Chondrocyte (in vitro differentiated cells): ENCODE measurements around the gene PTMA. TPM values are rescaled to one million over a fixed set of nuclear protein-coding genes. Genes with fewer than 3 reads are reported as not detected.
"Not testable (repeated sequence)": the region's sequence is repeated elsewhere in the genome, so short reads cannot be mapped to it uniquely, and the experiment has no call there.

ENCODE experiments used
- DNase-seq: peaks from one replicate; pipeline ENCODE4 v3.0.0; 2021; ENCODE audit warnings: mixed read lengths, low spot score
- H3K27ac Mint-ChIP-seq: one replicate; pipeline ENCODE4 v1.8.0; 2021; ENCODE audit warnings: mild to moderate bottlenecking, moderate library complexity, mixed read lengths; ENCODE audit not compliant: unreplicated experiment
- H3K27me3 Mint-ChIP-seq: 2 replicates; pipeline ENCODE4 v1.8.0; 2021; ENCODE audit warnings: low read depth, mixed read lengths
- H3K36me3 Mint-ChIP-seq: 2 replicates; pipeline ENCODE4 v1.8.0; 2021; ENCODE audit warnings: low read depth, mixed read lengths
- H3K4me1 Mint-ChIP-seq: 2 replicates; pipeline ENCODE4 v1.8.0; 2021; ENCODE audit warnings: low read depth, mild to moderate bottlenecking, mixed read lengths
- H3K4me3 Mint-ChIP-seq: one replicate; pipeline ENCODE4 v1.8.0; 2021; ENCODE audit warnings: mild to moderate bottlenecking, moderate library complexity, mixed read lengths; ENCODE audit not compliant: unreplicated experiment
- H3K9me3 Mint-ChIP-seq: 2 replicates; pipeline ENCODE4 v1.8.0; 2021; ENCODE audit warnings: low read depth, mixed read lengths
- CTCF ChIP-seq: fragments of 200-600 bp; sonication (generic); IDR thresholded peaks from 2 replicates; pipeline ENCODE4 v1.5.0; 2021; ENCODE audit warnings: antibody characterized with exemption, mild to moderate bottlenecking, moderate library complexity
- long read RNA-seq: library from polyadenylated mRNA; stranded (forward); transcript quantifications from one replicate; pipeline ENCODE4 v2.0.0, GENCODE V29; 2021
- total RNA-seq: library from RNA; stranded (reverse); gene quantifications from 3 replicates; pipeline ENCODE4 v1.2.1, GENCODE V29; 2021

PTMA gene
- total RNA-seq, result 391 to 435 TPM (median 409 TPM) in 3 replicates
- long read RNA-seq, transcript PTMA-201 (5 exons, 1,212 nt), result minor isoform, 45 of 444 reads
- long read RNA-seq, transcript PTMA-202 (5 exons, 1,221 nt), result major isoform, 380 of 444 reads
- long read RNA-seq, partial matches to known transcripts, result 7 of 444 reads
- long read RNA-seq, other reads (novel, unspliced or antisense), result 7 of 444 reads

GRCh38 chr2:231707927-231708772 is at the start of gene PTMA:
TSS of gene PTMA (plus strand) at chr2:231708525. CDS start at chr2:231708707, 182 bp downstream.
- H3K27me3 Mint-ChIP-seq, result no peaks in the 10 kb centered on the region
- H3K4me3 Mint-ChIP-seq, result peak within 1 kb of the TSS; percentile 95
- no peak for TF ChIP-seq CTCF

GRCh38 chr2:231660073-231660472 is 48.3 kb upstream of the PTMA start:
- H3K27ac Mint-ChIP-seq, DNase-seq, H3K36me3 Mint-ChIP-seq, H3K4me3 Mint-ChIP-seq, H3K9me3 Mint-ChIP-seq, H3K27me3 Mint-ChIP-seq: not testable (repeated sequence)
- peaks cover 13% of the 10 kb centered on the region for H3K4me1 Mint-ChIP-seq

More at GRCh38 chr2:231707927-231708772, at the start of gene PTMA:
- Mint-ChIP-seq H3K4me1 (peaks cover 26% of the 10 kb centered on the region), H3K36me3 (peaks cover 12% of the 10 kb centered on the region), H3K9me3 (no peaks in the 10 kb centered on the region), H3K27ac (peak within 1 kb of the TSS; percentile 100)
- DNase-seq, result peak; percentile 100

- H3K4me1 Mint-ChIP-seq, result peaks cover 21% of the 10 kb centered on the region
- H3K27me3 Mint-ChIP-seq, result no peaks in the 10 kb centered on the region
- TF ChIP-seq CTCF, result no peak
- no peaks in the 10 kb centered on the region for H3K36me3 Mint-ChIP-seq
- DNase-seq, result no peak
- H3K27ac Mint-ChIP-seq, result no peak overlapping the region
- H3K9me3 Mint-ChIP-seq, result no peaks in the 10 kb centered on the region
- no peak overlapping the region for H3K4me3 Mint-ChIP-seq
These were observed 47.5 kb upstream of the PTMA start for GRCh38 chr2:231660860-231661259.

GRCh38 chr2:231661422-231662027 is 46.8 kb upstream of the PTMA start:
- peak overlapping the region; percentile 53 for H3K4me3 Mint-ChIP-seq
- H3K36me3 Mint-ChIP-seq, result no peaks in the 10 kb centered on the region
- H3K27me3 Mint-ChIP-seq, result no peaks in the 10 kb centered on the region
- no peak for TF ChIP-seq CTCF
- H3K4me1 Mint-ChIP-seq, result peaks cover 27% of the 10 kb centered on the region
- H3K27ac Mint-ChIP-seq, result peak overlapping the region; percentile 81
- DNase-seq, result no peak
- no peaks in the 10 kb centered on the region for H3K9me3 Mint-ChIP-seq

- Mint-ChIP-seq H3K27me3 (no peaks in the 10 kb centered on the region), H3K27ac (peak overlapping the region; percentile 81), H3K4me3 (peak overlapping the region; percentile 53), H3K9me3 (no peaks in the 10 kb centered on the region), H3K36me3 (no peaks in the 10 kb centered on the region), H3K4me1 (peaks cover 33% of the 10 kb centered on the region)
- TF ChIP-seq CTCF, result no peak
- DNase-seq, result no peak
These were observed 46.1 kb upstream of the PTMA start for GRCh38 chr2:231662028-231662810.
